Small intestine (tissue), 7 donors: ENCODE measurements around the gene PCBP2. TPM values are rescaled to one million over a fixed set of nuclear protein-coding genes. Genes with fewer than 3 reads are reported as not detected.

Experiments used
- DNase-seq, 2 donors: peaks; one replicate each; pipeline versions ENCODE4 v3.0.0 to v3.0.0-alpha.2; 2013
- FAIRE-seq: peaks from 2 replicates; lab custom pipeline; 2012; peaks lifted over from hg19 to GRCh38; lab: Jason Lieb, UNC
- H3K27ac ChIP-seq, 3 donors: one replicate each; pipeline ENCODE4 v1.5.1; 2013; ENCODE audit warnings: low read length in 2 of 3, mild to moderate bottlenecking in 2 of 3, control low read depth in 1 of 3, inconsistent platforms in 1 of 3, low read depth in 1 of 3, moderate library complexity in 1 of 3
- H3K27me3 ChIP-seq, 3 donors: one replicate each; pipeline ENCODE4 v1.6.1; 2013; ENCODE audit warnings: low read length in 3 of 3, inconsistent platforms in 1 of 3; ENCODE audit not compliant: control insufficient read depth in 3 of 3, insufficient read depth in 3 of 3
- H3K36me3 ChIP-seq, 3 donors: one replicate each; pipeline ENCODE4 v1.6.1; 2013; ENCODE audit warnings: low read length in 3 of 3, inconsistent platforms in 1 of 3, low read depth in 1 of 3, mild to moderate bottlenecking in 1 of 3, moderate library complexity in 1 of 3; ENCODE audit not compliant: control insufficient read depth in 3 of 3, insufficient read depth in 2 of 3
- H3K4me1 ChIP-seq, 3 donors: one replicate each; pipeline ENCODE4 v1.6.1; 2013; ENCODE audit warnings: low read length in 2 of 3, inconsistent platforms in 1 of 3, low read depth in 1 of 3, mild to moderate bottlenecking in 1 of 3, moderate library complexity in 1 of 3; ENCODE audit not compliant: control insufficient read depth in 3 of 3, insufficient read depth in 2 of 3
- H3K4me3 ChIP-seq, 3 donors: one replicate each; pipeline ENCODE4 v1.5.1; 2013; ENCODE audit warnings: low read length in 3 of 3, control low read depth in 1 of 3, inconsistent platforms in 1 of 3, low read depth in 1 of 3, mild to moderate bottlenecking in 1 of 3, moderate library complexity in 1 of 3
- H3K9me3 ChIP-seq, 2 donors: one replicate each; pipeline ENCODE4 v1.6.1; 2013; ENCODE audit warnings: low read depth in 1 of 2, low read length in 1 of 2; ENCODE audit not compliant: control insufficient read depth in 2 of 2, insufficient read depth in 1 of 2
- WGBS, 3 donors: extraction: QIAGEN DNeasy Blood & Tissue Kit; methylation state at CpG; one replicate each; pipeline ENCODE4 v1.1.7; 2013; 5-methylcytosine and 5-hydroxymethylcytosine counted together
- polyA plus RNA-seq, 4 donors: library from polyadenylated mRNA; stranded (reverse) in 3 of 4; unstranded in 1 of 4; fragments of 200-250 nt in 3 of 4; fragments of 120-200 nt in 1 of 4; gene quantifications; one replicate each; pipeline versions ENCODE4 v1.2.1 to v1.2.3, GENCODE V29; 2013
- donor health status: healthy with polysubstance abuse.
- donor health status: control.
- donor health status: control.
- donor health status: Bipolar disorder and iron deficiency.
- donor health status: healthy.

Gene PCBP2
- polyA plus RNA-seq, 4 donors = 446 to 821 (median 494) TPM

DNA sequence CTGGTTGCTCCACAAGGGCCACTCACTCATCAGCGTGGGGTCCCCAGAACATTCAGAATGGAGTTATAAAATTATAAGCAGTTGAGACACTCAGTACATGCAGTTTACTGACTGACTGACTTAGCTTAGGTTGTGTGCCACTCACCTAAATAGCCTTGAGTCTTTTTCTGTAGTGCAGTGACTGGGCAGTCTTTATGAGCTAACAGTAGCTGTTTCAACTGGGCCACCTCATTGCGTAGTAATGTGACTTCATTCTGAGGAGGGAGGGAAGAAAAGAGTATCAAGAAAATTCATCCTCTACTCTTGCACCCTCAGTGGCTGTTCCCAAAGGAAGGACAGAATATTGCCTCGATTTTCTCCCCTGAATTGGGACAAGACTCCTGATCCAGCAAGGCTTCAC, 71.2 kb downstream of the PCBP2 start:
- Histone ChIP-seq H3K4me3 (no peak overlapping the region), H3K27ac (no peak overlapping the region), H3K36me3 (peaks cover 0 to 56% (median 24%) of the 10 kb centered on the region in 3 donors), H3K9me3 (no peaks in the 10 kb centered on the region), H3K4me1 (no peaks in the 10 kb centered on the region), H3K27me3 (no peaks in the 10 kb centered on the region)
- WGBS, 3 donors = 90 to 99% (median 94%) methylated on average over 3 of the region's 3 CpGs
- DNase-seq (no peak), FAIRE-seq (no peak)

DNA sequence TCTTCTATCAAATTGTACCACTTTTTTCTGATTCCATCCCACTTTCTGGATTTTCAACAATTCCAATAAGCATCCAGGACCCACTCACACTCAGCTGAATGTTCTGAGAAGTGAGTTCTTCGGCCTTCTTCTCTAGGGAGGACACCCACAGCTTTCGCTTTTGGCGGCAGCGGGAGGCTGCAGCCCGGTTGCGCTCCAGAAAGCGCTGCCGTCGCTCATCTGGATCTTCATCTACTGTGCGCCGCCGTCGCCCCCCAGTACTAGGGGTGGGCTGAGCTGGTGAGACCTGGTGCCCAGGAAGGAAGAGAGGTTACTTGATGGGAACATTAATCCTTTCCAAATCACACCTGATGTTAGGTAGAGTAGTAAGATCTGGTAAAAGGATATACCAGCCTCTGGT, 72.6 kb downstream of the PCBP2 start:
- H3K4me1 ChIP-seq = no peaks in the 10 kb centered on the region
- H3K9me3 ChIP-seq = no peaks in the 10 kb centered on the region
- 96 to 97% (median 96%) methylated on average over 13 of the region's 13 CpGs for WGBS, 3 donors
- FAIRE-seq (no peak), DNase-seq (no peak)
- H3K27me3 ChIP-seq = no peaks in the 10 kb centered on the region
- H3K4me3 ChIP-seq = no peak overlapping the region
- H3K27ac ChIP-seq = no peak overlapping the region
- H3K36me3 ChIP-seq = peaks cover 0 to 55% (median 22%) of the 10 kb centered on the region in 3 donors

DNA sequence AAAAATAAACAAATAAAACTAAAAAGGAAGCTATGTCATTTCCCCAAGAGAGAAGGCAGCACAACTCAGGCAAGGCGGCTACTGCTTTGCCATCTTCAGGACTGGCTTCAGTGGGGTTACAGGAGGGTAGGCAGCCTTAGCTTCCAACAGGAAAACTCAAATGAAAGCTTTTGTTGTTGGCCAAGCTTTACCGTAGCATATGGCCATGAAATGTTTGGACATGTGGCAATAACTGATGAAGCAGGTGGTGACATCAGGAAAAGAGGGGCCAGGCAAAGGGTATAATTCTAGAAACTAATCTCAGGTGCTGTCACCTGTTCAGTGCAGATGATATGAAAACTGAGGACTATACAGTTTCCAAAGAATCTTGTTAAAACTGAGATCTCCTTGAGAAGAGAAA, 78.2 kb downstream of the PCBP2 start:
- Histone ChIP-seq H3K4me1 (no peaks in the 10 kb centered on the region), H3K9me3 (no peaks in the 10 kb centered on the region), H3K27ac (no peak overlapping the region), H3K36me3 (peaks cover 13 to 62% (median 24%) of the 10 kb centered on the region in 3 donors), H3K27me3 (no peaks in the 10 kb centered on the region), H3K4me3 (no peak overlapping the region)
- DNase-seq (no peak), FAIRE-seq (no peak)
- WGBS, 3 donors = 92 to 97% (median 97%) methylated on average over 2 of the region's 2 CpGs

Other genes with a start within 250 kb of the PCBP2 start
- gene ITGB7, start 244.9 kb upstream of the PCBP2 start, polyA plus RNA-seq = 1 to 10 TPM; 1.8 to 9.2 (median 5.0) TPM
- gene RARG, start 219.9 kb upstream of the PCBP2 start, polyA plus RNA-seq = 1 to 10 TPM in 2 of 4 donors, under 1 TPM in 1, not detected in 1; 0.54 to 8.0 (median 7.1) TPM
- 10 to 100 TPM in 3 of 4 donors, 1 to 10 TPM in 1; 8.0 to 48.9 (median 25.5) TPM for gene ESPL1, start 183.8 kb upstream of the PCBP2 start, polyA plus RNA-seq
- gene PFDN5, start 156.6 kb upstream of the PCBP2 start, polyA plus RNA-seq = 1,000 to 10,000 TPM in 1 of 4 donors, 100 to 1,000 TPM in 3; 620 to 1,223 (median 795) TPM
- 10 to 100 TPM; 42.4 to 87.0 (median 66.9) TPM for gene MYG1, start 152.4 kb upstream of the PCBP2 start, polyA plus RNA-seq
- 10 to 100 TPM; 20.0 to 54.0 (median 33.7) TPM for gene AAAS, start 130.5 kb upstream of the PCBP2 start, polyA plus RNA-seq
- gene SP7, start 115.7 kb upstream of the PCBP2 start, polyA plus RNA-seq = under 1 TPM in 1 of 4 donors, not detected in 3; 0.01 TPM
- 10 to 100 TPM; 13.8 to 75.6 (median 18.3) TPM for gene SP1, start 71.9 kb upstream of the PCBP2 start, polyA plus RNA-seq
- 10 to 100 TPM in 1 of 4 donors, under 1 TPM in 2, not detected in 1; 0.04 to 12.9 (median 0.81) TPM for gene AMHR2, start 28.2 kb upstream of the PCBP2 start, polyA plus RNA-seq
- gene PRR13, start 10.4 kb upstream of the PCBP2 start, polyA plus RNA-seq = 1,000 to 10,000 TPM in 1 of 4 donors, 100 to 1,000 TPM in 3; 507 to 1,038 (median 704) TPM
- 1 to 10 TPM in 3 of 4 donors, under 1 TPM in 1; 0.67 to 9.0 (median 4.3) TPM for gene MAP3K12, start 47.4 kb downstream of the PCBP2 start, polyA plus RNA-seq
- gene TARBP2, start 49.2 kb downstream of the PCBP2 start, polyA plus RNA-seq = 10 to 100 TPM; 18.9 to 31.0 (median 26.9) TPM
- 1 to 10 TPM in 1 of 4 donors, under 1 TPM in 1, not detected in 2; 0.12 to 4.2 TPM for gene NPFF, start 55.4 kb downstream of the PCBP2 start, polyA plus RNA-seq
- gene ATF7, start 174.3 kb downstream of the PCBP2 start, polyA plus RNA-seq = 10 to 100 TPM in 3 of 4 donors, 1 to 10 TPM in 1; 8.6 to 32.9 (median 14.5) TPM
- 100 to 1,000 TPM; 433 to 621 (median 568) TPM for gene ATP5MC2, start 224.0 kb downstream of the PCBP2 start, polyA plus RNA-seq